NOMO-1 treated with dmso at 0.1 percent for 144 hours (cell line): ENCODE measurements around the gene SCUBE2.

Source experiments
- DNase-seq: peaks from one replicate; lab custom pipeline; 2025; ENCODE audit not compliant: unreplicated experiment; lab: John Stamatoyannopoulos, UW

The SCUBE2 gene

DNA sequence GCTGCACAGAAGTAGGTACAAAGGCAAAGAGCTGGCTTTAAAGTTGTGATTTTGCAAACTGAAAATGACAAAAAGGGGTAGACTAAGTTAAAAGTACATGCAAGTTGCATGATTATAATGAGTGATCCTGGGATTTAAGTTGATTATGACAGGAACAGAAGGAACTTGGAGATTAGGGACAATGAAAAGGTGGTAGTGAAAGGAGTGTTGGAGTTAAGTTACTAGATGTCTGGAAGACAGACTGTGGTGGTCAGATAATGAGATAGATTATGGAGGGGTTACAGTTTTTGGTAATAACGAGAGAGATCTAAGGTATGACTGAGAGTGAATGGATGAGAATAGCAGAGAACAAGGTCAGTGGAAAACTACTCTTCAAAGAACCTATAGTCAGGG is 119.5 kb downstream of the SCUBE2 start:
- DNase-seq, result no peak

DNA sequence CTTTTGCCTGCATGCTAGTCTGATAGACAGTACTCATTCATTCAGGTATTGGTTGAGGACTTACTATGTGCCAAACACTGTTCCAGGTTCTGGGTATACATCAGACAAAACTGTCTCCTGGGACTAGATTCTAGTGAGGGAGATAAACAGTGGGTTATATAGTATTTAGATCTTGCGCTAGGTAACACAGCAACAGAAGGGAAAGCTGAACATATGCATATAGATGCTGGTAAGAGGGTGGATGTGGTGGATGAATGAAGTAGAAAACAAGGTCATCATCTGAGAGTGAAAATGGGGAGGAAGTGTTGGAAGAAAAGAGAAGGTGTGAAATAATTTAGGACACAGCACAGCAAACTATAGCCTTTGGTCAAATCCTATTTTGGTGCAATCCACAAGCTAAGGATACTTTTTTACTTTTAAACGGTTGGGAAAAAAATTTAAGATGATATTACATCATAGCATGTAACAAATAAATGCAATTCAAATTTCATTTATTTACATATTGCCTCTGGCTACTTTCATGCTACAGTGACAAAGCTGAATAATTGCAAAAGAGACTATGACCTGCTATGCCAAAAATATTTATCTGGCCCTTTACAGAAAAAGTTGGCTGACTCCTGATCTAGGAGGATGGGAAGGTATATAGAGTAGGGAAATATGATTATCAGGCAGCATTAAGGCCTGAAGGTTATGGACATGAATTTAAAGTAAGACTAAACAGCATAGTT is 120.0 kb downstream of the SCUBE2 start:
- DNase-seq, result no peak
